ENCODE results near the gene TNNT2. TPM values are rescaled to one million over a fixed set of nuclear protein-coding genes. Genes with fewer than 3 reads are reported as not detected.

TNNT2 gene
- total RNA-seq, 6 experiments from 2014 or later = 0.18 to 1.1 (median 0.24) TPM; not detected in 3

GRCh38 chr1:201319631-201320030 is 57.8 kb downstream of the TNNT2 start:
- intact Hi-C loops (cut with DNase I) = no loop called here
- no peak overlapping the region for H3K4me3 ChIP-seq
- no peak for TF ChIP-seq POLR2A (IDR thresholded peaks at IDR 0.05)
- TF ChIP-seq, protein P1, sequence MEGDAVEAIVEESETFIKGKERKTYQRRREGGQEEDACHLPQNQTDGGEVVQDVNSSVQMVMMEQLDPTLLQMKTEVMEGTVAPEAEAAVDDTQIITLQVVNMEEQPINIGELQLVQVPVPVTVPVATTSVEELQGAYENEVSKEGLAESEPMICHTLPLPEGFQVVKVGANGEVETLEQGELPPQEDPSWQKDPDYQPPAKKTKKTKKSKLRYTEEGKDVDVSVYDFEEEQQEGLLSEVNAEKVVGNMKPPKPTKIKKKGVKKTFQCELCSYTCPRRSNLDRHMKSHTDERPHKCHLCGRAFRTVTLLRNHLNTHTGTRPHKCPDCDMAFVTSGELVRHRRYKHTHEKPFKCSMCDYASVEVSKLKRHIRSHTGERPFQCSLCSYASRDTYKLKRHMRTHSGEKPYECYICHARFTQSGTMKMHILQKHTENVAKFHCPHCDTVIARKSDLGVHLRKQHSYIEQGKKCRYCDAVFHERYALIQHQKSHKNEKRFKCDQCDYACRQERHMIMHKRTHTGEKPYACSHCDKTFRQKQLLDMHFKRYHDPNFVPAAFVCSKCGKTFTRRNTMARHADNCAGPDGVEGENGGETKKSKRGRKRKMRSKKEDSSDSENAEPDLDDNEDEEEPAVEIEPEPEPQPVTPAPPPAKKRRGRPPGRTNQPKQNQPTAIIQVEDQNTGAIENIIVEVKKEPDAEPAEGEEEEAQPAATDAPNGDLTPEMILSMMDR (IDR thresholded peaks at IDR 0.05) = no peak
- no peak for DNase-seq
- ATAC-seq = no peak
- no peaks in the 10 kb centered on the region for H3K27me3 ChIP-seq
- 63% methylated on average over 1 of the region's 6 CpGs for WGBS (ENCODE audit: insufficient coverage, low coverage, low lambda C conversion rate, missing lambda C conversion rate)
- H3K36me3 ChIP-seq = no peaks in the 10 kb centered on the region
- H3K4me1 ChIP-seq = no peaks in the 10 kb centered on the region
- no peaks in the 10 kb centered on the region for H3K9me3 ChIP-seq
- no peak overlapping the region for H3K27ac ChIP-seq

DNA sequence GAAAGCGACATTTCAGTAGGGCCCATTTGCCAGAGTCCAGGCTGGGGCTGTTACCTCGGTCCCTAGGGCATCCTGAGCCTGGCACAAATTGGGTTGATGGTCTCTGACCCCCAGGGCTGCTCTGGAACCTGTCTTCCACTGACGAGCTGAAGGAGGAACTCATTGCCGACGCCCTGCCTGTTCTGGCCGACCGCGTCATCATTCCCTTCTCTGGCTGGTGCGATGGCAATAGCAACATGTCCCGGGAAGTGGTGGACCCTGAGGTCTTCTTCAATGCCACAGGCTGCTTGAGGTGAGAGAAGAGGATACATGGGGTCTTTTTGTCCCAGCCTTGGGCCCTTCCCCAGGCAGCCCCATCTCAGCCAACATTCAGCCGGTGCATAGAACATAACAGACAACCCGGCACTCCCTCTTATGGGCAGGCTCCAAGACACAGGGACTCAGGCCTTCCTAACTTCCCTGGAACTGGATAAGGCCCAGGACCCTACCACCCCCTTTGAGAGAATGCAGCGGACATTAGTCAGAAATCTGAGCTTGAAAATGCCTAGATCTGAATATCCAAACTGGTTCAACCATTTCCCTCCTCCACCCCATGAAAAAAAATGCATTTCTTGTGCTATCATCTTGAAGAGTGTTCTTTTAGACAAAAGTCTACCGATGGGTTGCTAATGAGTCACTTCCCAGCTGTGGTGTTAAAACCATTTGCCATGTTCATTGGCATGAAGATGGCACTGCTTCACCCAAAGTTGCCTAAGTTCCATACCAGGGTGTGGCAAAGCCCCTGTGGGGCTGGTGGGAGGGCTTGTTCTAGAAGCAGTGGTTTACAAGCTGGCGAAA is 58.8 kb downstream of the TNNT2 start:
- DNase-seq (peak in 1 of 3 donors; percentile 25), ATAC-seq (no peak)
- no peak for TF ChIP-seq POLR2A (IDR thresholded peaks at IDR 0.05)
- TF ChIP-seq, protein P1 (IDR thresholded peaks at IDR 0.05) = no peak
- intact Hi-C loops (cut with DNase I) = no loop called here
- no peak overlapping the region for H3K4me3 ChIP-seq
- 49% methylated on average over 3 of the region's 15 CpGs for WGBS (ENCODE audit: insufficient coverage, low coverage, low lambda C conversion rate, missing lambda C conversion rate)
- H3K27me3 ChIP-seq = no peaks in the 10 kb centered on the region
- no peaks in the 10 kb centered on the region for H3K9me3 ChIP-seq
- no peaks in the 10 kb centered on the region for H3K4me1 ChIP-seq
- H3K27ac ChIP-seq = no peak overlapping the region
- H3K36me3 ChIP-seq = no peaks in the 10 kb centered on the region

DNA sequence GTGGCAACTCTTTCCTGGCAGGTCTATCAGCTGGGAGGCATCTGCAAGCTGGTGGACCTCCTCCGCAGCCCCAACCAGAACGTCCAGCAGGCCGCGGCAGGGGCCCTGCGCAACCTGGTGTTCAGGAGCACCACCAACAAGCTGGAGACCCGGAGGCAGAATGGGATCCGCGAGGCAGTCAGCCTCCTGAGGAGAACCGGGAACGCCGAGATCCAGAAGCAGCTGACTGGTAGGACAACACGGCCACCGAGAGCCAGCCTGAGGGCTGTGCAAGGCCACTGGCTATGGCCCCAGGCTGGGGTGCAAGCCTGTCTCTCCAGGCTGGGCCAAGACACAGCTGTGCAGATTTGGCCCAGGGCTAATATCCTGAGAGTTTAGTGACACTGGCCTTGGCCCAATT is 59.9 kb downstream of the TNNT2 start:
- H3K9me3 ChIP-seq = no peaks in the 10 kb centered on the region
- H3K27ac ChIP-seq = no peak overlapping the region
- no peaks in the 10 kb centered on the region for H3K36me3 ChIP-seq
- WGBS (ENCODE audit: insufficient coverage, low coverage, low lambda C conversion rate, missing lambda C conversion rate) = 88% methylated on average over 4 of the region's 13 CpGs
- no peak overlapping the region for H3K4me3 ChIP-seq
- no peaks in the 10 kb centered on the region for H3K4me1 ChIP-seq
- DNase-seq (no peak), ATAC-seq (no peak)
- TF ChIP-seq POLR2A (IDR thresholded peaks at IDR 0.05) = no peak
- TF ChIP-seq, protein P1 (IDR thresholded peaks at IDR 0.05) = no peak
- intact Hi-C loops (cut with DNase I) = no loop called here
- no peaks in the 10 kb centered on the region for H3K27me3 ChIP-seq

GRCh38 chr1:201316556-201316955 is 60.9 kb downstream of the TNNT2 start:
- no peak for DNase-seq
- intact Hi-C loops (cut with DNase I) = no loop called here
- 71% methylated on average over 1 of the region's 5 CpGs for WGBS (ENCODE audit: insufficient coverage, low coverage, low lambda C conversion rate, missing lambda C conversion rate)

More at GRCh38 chr1:201316556-201316955, 60.9 kb downstream of the TNNT2 start:
- Histone ChIP-seq H3K36me3 (no peaks in the 10 kb centered on the region), H3K4me3 (no peak overlapping the region), H3K27ac (no peak overlapping the region), H3K9me3 (no peaks in the 10 kb centered on the region), H3K27me3 (no peaks in the 10 kb centered on the region), H3K4me1 (no peaks in the 10 kb centered on the region)
- no peak for ATAC-seq
- TF ChIP-seq, protein P1 (IDR thresholded peaks at IDR 0.05) = no peak
- TF ChIP-seq POLR2A (IDR thresholded peaks at IDR 0.05) = no peak
